Mesenchymal stem cell (in vitro differentiated cells and primary cell): ENCODE data around the gene NDUFB7.

Source experiments
- DNase-seq: peaks from one replicate; pipeline ENCODE4 v3.0.0-alpha.2; 2013
- H2AFZ ChIP-seq: one replicate; pipeline ENCODE4 v1.6.1; 2013; ENCODE audit warnings: low read depth, mild to moderate bottlenecking, control low read depth, inconsistent platforms, low read length, moderate library complexity
- H2AK5ac ChIP-seq: 2 replicates; pipeline ENCODE4 v1.6.1; 2013; ENCODE audit warnings: low read length, moderate library complexity, mild to moderate bottlenecking, inconsistent platforms; ENCODE audit not compliant: severe bottlenecking
- H2BK120ac ChIP-seq: one replicate; pipeline ENCODE4 v1.6.1; 2013; ENCODE audit warnings: low read depth, mild to moderate bottlenecking, inconsistent platforms, low read length, moderate library complexity
- H2BK12ac ChIP-seq, 2 experiments: one replicate each; pipeline ENCODE4 v1.6.1; 2013; ENCODE audit warnings: inconsistent platforms in 2 of 2, low read length in 2 of 2, mild to moderate bottlenecking in 2 of 2, moderate library complexity in 2 of 2, control low read depth in 1 of 2
- H2BK15ac ChIP-seq: one replicate; pipeline ENCODE4 v1.6.1; 2013; ENCODE audit warnings: mild to moderate bottlenecking, low read depth, inconsistent platforms; ENCODE audit not compliant: poor library complexity, severe bottlenecking
- H2BK5ac ChIP-seq: 2 replicates; pipeline ENCODE4 v1.6.1; 2013; ENCODE audit warnings: low read depth, mild to moderate bottlenecking, low read length, control low read depth, inconsistent platforms; ENCODE audit not compliant: poor library complexity, severe bottlenecking
- H3K14ac ChIP-seq, 2 experiments: one replicate each; pipeline ENCODE4 v1.6.1; 2013; ENCODE audit warnings: inconsistent platforms in 2 of 2, low read length in 2 of 2, control low read depth in 1 of 2, mild to moderate bottlenecking in 1 of 2, moderate library complexity in 1 of 2
- H3K18ac ChIP-seq, 2 experiments: one replicate each; pipeline ENCODE4 v1.6.1; 2013; ENCODE audit warnings: inconsistent platforms in 2 of 2, low read length in 2 of 2, control low read depth in 1 of 2, low read depth in 1 of 2, mild to moderate bottlenecking in 1 of 2
- H3K23ac ChIP-seq, 2 experiments: one replicate each; pipeline ENCODE4 v1.6.1; 2013; ENCODE audit warnings: inconsistent platforms in 2 of 2, low read length in 2 of 2, mild to moderate bottlenecking in 2 of 2, moderate library complexity in 2 of 2, control low read depth in 1 of 2
- H3K27ac ChIP-seq: 2 replicates; pipeline ENCODE4 v1.5.1; 2013; ENCODE audit warnings: mild to moderate bottlenecking, moderate library complexity, low read length, control low read depth, inconsistent platforms; ENCODE audit not compliant: poor library complexity, severe bottlenecking
- H3K27me3 ChIP-seq, 2 experiments: 2 replicates each; pipeline versions ENCODE4 v1.6.1 to v1.7.0; 2013; ENCODE audit warnings: low read length in 2 of 2, mild to moderate bottlenecking in 2 of 2, moderate library complexity in 2 of 2, control low read depth in 1 of 2, inconsistent platforms in 1 of 2; ENCODE audit not compliant: control insufficient read depth in 1 of 2, insufficient read depth in 1 of 2
- H3K36me3 ChIP-seq, 2 experiments: 2 replicates each; pipeline versions ENCODE4 v1.6.1 to v1.7.0; 2013; ENCODE audit warnings: low read length in 2 of 2, control low read depth in 1 of 2, inconsistent platforms in 1 of 2, low read depth in 1 of 2, mild to moderate bottlenecking in 1 of 2; ENCODE audit not compliant: insufficient read depth in 2 of 2, control insufficient read depth in 1 of 2
- H3K4ac ChIP-seq, 2 experiments: one replicate each; pipeline ENCODE4 v1.6.1; 2013; ENCODE audit warnings: inconsistent platforms in 2 of 2, low read length in 2 of 2, mild to moderate bottlenecking in 2 of 2, moderate library complexity in 2 of 2, control low read depth in 1 of 2, low read depth in 1 of 2
- H3K4me1 ChIP-seq: 2 replicates; pipeline ENCODE4 v1.6.1; 2013; ENCODE audit warnings: low read depth, low read length, control low read depth; ENCODE audit not compliant: control insufficient read depth, insufficient read depth
- H3K4me2 ChIP-seq: 2 replicates; pipeline ENCODE4 v1.6.1; 2013; ENCODE audit warnings: low read length, mild to moderate bottlenecking, inconsistent platforms; ENCODE audit not compliant: poor library complexity, severe bottlenecking
- H3K4me3 ChIP-seq, 2 experiments: 2 replicates each; pipeline versions ENCODE4 v1.5.1 to v1.7.0; 2013; ENCODE audit warnings: low read length in 2 of 2, mild to moderate bottlenecking in 2 of 2, control low read depth in 1 of 2, low read depth in 1 of 2; ENCODE audit not compliant: insufficient read depth in 1 of 2
- H3K79me1 ChIP-seq: replicated peaks from 2 replicates; pipeline ENCODE4 v1.6.1; 2013; ENCODE audit warnings: mild to moderate bottlenecking, control low read depth, low read length, inconsistent platforms; ENCODE audit not compliant: poor library complexity, severe bottlenecking
- H3K9ac ChIP-seq: 2 replicates; pipeline ENCODE4 v1.7.0; 2013; ENCODE audit warnings: mild to moderate bottlenecking, low read length, moderate library complexity
- H3K9me3 ChIP-seq: 2 replicates; pipeline ENCODE4 v1.7.0; 2013; ENCODE audit warnings: mild to moderate bottlenecking, low read length; ENCODE audit not compliant: control insufficient read depth
- H4K8ac ChIP-seq: one replicate; pipeline ENCODE4 v1.6.1; 2013; ENCODE audit warnings: inconsistent platforms, mild to moderate bottlenecking, low read length, moderate library complexity
- H4K91ac ChIP-seq: one replicate; pipeline ENCODE4 v1.6.1; 2013; ENCODE audit warnings: mild to moderate bottlenecking, low read length, inconsistent platforms
- WGBS: methylation state at CpG from one replicate; pipeline ENCODE4 v1.1.7; 2013; ENCODE audit warnings: mixed read lengths; 5-methylcytosine and 5-hydroxymethylcytosine counted together

The NDUFB7 gene

GRCh38 chr19:14561249-14561648 lies 10.6 kb downstream of the NDUFB7 start:
- Histone ChIP-seq H3K14ac (no peak overlapping the region), H3K4me2 (no peak overlapping the region), H3K4me3 (no peak overlapping the region), H3K9me3 (no peaks in the 10 kb centered on the region), H2BK5ac (no peak overlapping the region), H3K18ac (peak overlapping the region in 1 of 2 experiments; percentile 8), H3K4me1 (peaks cover 57% of the 10 kb centered on the region), H3K79me1 (peaks cover 43% of the 10 kb centered on the region), H2BK12ac (no peak overlapping the region), H4K8ac (peak overlapping the region; percentile 16), H3K27ac (peak overlapping the region; percentile 71), H3K36me3 (peaks cover 13 to 39% of the 10 kb centered on the region in 2 experiments), H2AFZ (no peak overlapping the region), H3K23ac (no peak overlapping the region), H3K27me3 (no peaks in the 10 kb centered on the region), H4K91ac (peak overlapping the region; percentile 57), H2AK5ac (peak overlapping the region; percentile 91), H2BK15ac (no peak overlapping the region), H2BK120ac (no peak overlapping the region), H3K4ac (no peak overlapping the region), H3K9ac (peak overlapping the region; percentile 84)
- DNase-seq, result no peak
- WGBS, result 81% methylated on average over 7 of the region's 8 CpGs

- Histone ChIP-seq H3K36me3 (peaks cover 9 to 34% of the 10 kb centered on the region in 2 experiments), H2BK120ac (no peak overlapping the region), H3K27me3 (no peaks in the 10 kb centered on the region), H3K23ac (no peak overlapping the region), H3K4me3 (no peak overlapping the region), H4K91ac (peak overlapping the region; percentile 81), H2AK5ac (peak overlapping the region; percentile 91), H2AFZ (no peak overlapping the region), H2BK15ac (no peak overlapping the region), H3K9me3 (no peaks in the 10 kb centered on the region), H2BK5ac (no peak overlapping the region), H3K14ac (peak overlapping the region in 1 of 2 experiments; percentile 13), H3K79me1 (peaks cover 40% of the 10 kb centered on the region), H3K27ac (peak overlapping the region; percentile 3), H3K4me1 (peaks cover 61% of the 10 kb centered on the region), H4K8ac (peak overlapping the region; percentile 27), H3K4ac (peak overlapping the region in 1 of 2 experiments; percentile 7), H3K4me2 (no peak overlapping the region), H2BK12ac (no peak overlapping the region), H3K18ac (no peak overlapping the region), H3K9ac (peak overlapping the region; percentile 84)
- 91% methylated on average over 6 of the region's 6 CpGs for WGBS
- no peak for DNase-seq
Measured at GRCh38 chr19:14560776-14561108, 11.1 kb downstream of the NDUFB7 start.

GRCh38 chr19:14559916-14560775 lies 11.7 kb downstream of the NDUFB7 start:
- peaks cover 4 to 28% of the 10 kb centered on the region in 2 experiments for H3K36me3 ChIP-seq
- peak overlapping the region; percentile 81 for H4K91ac ChIP-seq
- H3K4me3 ChIP-seq, result no peak overlapping the region
- H4K8ac ChIP-seq, result peak overlapping the region; percentile 52
- H3K4me2 ChIP-seq, result no peak overlapping the region
- H2BK12ac ChIP-seq, result no peak overlapping the region
- H3K27me3 ChIP-seq, result no peaks in the 10 kb centered on the region
- 84% methylated on average over 27 of the region's 28 CpGs for WGBS
- no peaks in the 10 kb centered on the region for H3K9me3 ChIP-seq
- H3K27ac ChIP-seq, result peak overlapping the region; percentile 3
- H2AK5ac ChIP-seq, result peak overlapping the region; percentile 91
- H3K18ac ChIP-seq, result peak overlapping the region in 1 of 2 experiments; percentile 41
- DNase-seq, result no peak
- peaks cover 38% of the 10 kb centered on the region for H3K79me1 ChIP-seq
- no peak overlapping the region for H2BK120ac ChIP-seq
- H3K4ac ChIP-seq, result peak overlapping the region in 1 of 2 experiments; percentile 7
- H2BK15ac ChIP-seq, result no peak overlapping the region
- H3K14ac ChIP-seq, result peak overlapping the region in 1 of 2 experiments; percentile 35
- H2BK5ac ChIP-seq, result no peak overlapping the region
- peak overlapping the region; percentile 84 for H3K9ac ChIP-seq
- no peak overlapping the region for H3K23ac ChIP-seq
- H2AFZ ChIP-seq, result no peak overlapping the region
- H3K4me1 ChIP-seq, result peaks cover 59% of the 10 kb centered on the region

GRCh38 chr19:14558370-14559066 lies 13.3 kb downstream of the NDUFB7 start:
- no peaks in the 10 kb centered on the region for H3K9me3 ChIP-seq
- H3K18ac ChIP-seq, result no peak overlapping the region
- H2BK15ac ChIP-seq, result peak overlapping the region; percentile 34
- H3K79me1 ChIP-seq, result peaks cover 43% of the 10 kb centered on the region
- no peak overlapping the region for H2BK5ac ChIP-seq
- WGBS, result 78% methylated on average over 20 of the region's 23 CpGs
- peak overlapping the region; percentile 32 for H4K8ac ChIP-seq
- H3K27me3 ChIP-seq, result no peaks in the 10 kb centered on the region
- peaks cover 0 to 23% of the 10 kb centered on the region in 2 experiments for H3K36me3 ChIP-seq
- no peak overlapping the region for H3K27ac ChIP-seq
- no peak overlapping the region for H2BK12ac ChIP-seq
- peak overlapping the region; percentile 24 for H2AK5ac ChIP-seq
- no peak overlapping the region for H2BK120ac ChIP-seq
- no peak overlapping the region for H3K4ac ChIP-seq
- H3K4me1 ChIP-seq, result peaks cover 64% of the 10 kb centered on the region
- H2AFZ ChIP-seq, result no peak overlapping the region
- H4K91ac ChIP-seq, result no peak overlapping the region
- no peak overlapping the region for H3K23ac ChIP-seq
- H3K9ac ChIP-seq, result no peak overlapping the region
- H3K4me3 ChIP-seq, result no peak overlapping the region
- no peak for DNase-seq
- H3K4me2 ChIP-seq, result no peak overlapping the region
- no peak overlapping the region for H3K14ac ChIP-seq
